ENCODE results near the gene NEDD9. TPM values are rescaled to one million over a fixed set of nuclear protein-coding genes. Genes with fewer than 3 reads are reported as not detected.

Gene NEDD9
- total and polyA plus RNA-seq, 2 of the 13 experiments (the other 11 are each of a cell fraction or from before 2014, with no cell fraction given), result 27.1 to 389 TPM

GRCh38 chr6:11143394-11144371, 88.8 kb downstream of the NEDD9 start (continued):
- TF ChIP-seq ZNF703 (CRISPR knock-in tag; IDR thresholded peaks at IDR 0.05; ENCODE audit: borderline replicate concordance) (no peak), ZNF10 (CRISPR knock-in tag; IDR thresholded peaks at IDR 0.05; ENCODE audit: borderline replicate concordance, low read depth) (no peak), MATR3 (CRISPR knock-in tag; IDR thresholded peaks at IDR 0.05) (no peak), ZNF709 (CRISPR knock-in tag; IDR thresholded peaks at IDR 0.05) (peak; percentile 81; the same call in 1 of the 2 replicates), TGIF2 (CRISPR knock-in tag; IDR thresholded peaks at IDR 0.05) (peak; percentile 94), TBX3 (IDR thresholded peaks at IDR 0.05; ENCODE audit: borderline replicate concordance) (no peak), ZNF879 (CRISPR knock-in tag; IDR thresholded peaks at IDR 0.05) (no peak), PAX8 (CRISPR knock-in tag; IDR thresholded peaks at IDR 0.05; ENCODE audit: borderline replicate concordance) (no peak), POLR2A (IDR thresholded peaks at IDR 0.05; ENCODE audit: insufficient read depth in 1 of 2, low read depth in 2 of 2, low read length in 2 of 2) (no peak), MNT (IDR thresholded peaks at IDR 0.05) (peak; percentile 18; the same call in 1 of the 2 replicates), BCL3 (CRISPR knock-in tag; IDR thresholded peaks at IDR 0.05) (no peak), ZKSCAN1 (IDR thresholded peaks at IDR 0.05; ENCODE audit: low read length) (0 out of 2 replicates have a peak, but pooled peaks have one; percentile 34), ZZZ3 (CRISPR knock-in tag; IDR thresholded peaks at IDR 0.05; ENCODE audit: borderline replicate concordance) (no peak), HNRNPH1 (optimal IDR thresholded peaks at IDR 0.05; ENCODE audit: low read depth, low read length) (no peak), ZNF510 (CRISPR knock-in tag; IDR thresholded peaks at IDR 0.05; ENCODE audit: low read depth) (no peak), CERS6 (CRISPR knock-in tag; IDR thresholded peaks at IDR 0.05) (no peak), GABPB1 (CRISPR knock-in tag; IDR thresholded peaks at IDR 0.05) (peak; percentile 50; the same call in 1 of the 2 replicates), SP4 (CRISPR knock-in tag; IDR thresholded peaks at IDR 0.05) (no peak), ZNF180 (CRISPR knock-in tag; IDR thresholded peaks at IDR 0.05; ENCODE audit: borderline replicate concordance, low read depth) (no peak), RFX1 (IDR thresholded peaks at IDR 0.05) (no peak), ZBTB42 (CRISPR knock-in tag; IDR thresholded peaks at IDR 0.05) (no peak; the same call in 1 of the 2 replicates), ZNF468 (CRISPR knock-in tag; IDR thresholded peaks at IDR 0.05) (no peak), TEAD3 (CRISPR knock-in tag; optimal IDR thresholded peaks at IDR 0.05; ENCODE audit: borderline replicate concordance) (peak; percentile 85), MIXL1 (CRISPR knock-in tag; IDR thresholded peaks at IDR 0.05) (peak; percentile 92), ZNF572 (CRISPR knock-in tag; IDR thresholded peaks at IDR 0.05) (no peak; the same call in 1 of the 2 replicates), THAP8 (CRISPR knock-in tag; IDR thresholded peaks at IDR 0.05; ENCODE audit: borderline replicate concordance) (no peak), CHCHD3 (CRISPR knock-in tag; IDR thresholded peaks at IDR 0.05) (no peak), ZNF549 (CRISPR knock-in tag; IDR thresholded peaks at IDR 0.05) (no peak)

Data from HepG2 (cell line).